HUDEP-2 (cell line): ENCODE measurements around the gene ZBTB39.
"Not testable (repeated sequence)": the region's sequence is repeated elsewhere in the genome, so short reads cannot be mapped to it uniquely, and the experiment has no call there.

ENCODE experiments used
- DNase-seq, 76 experiments: peaks; one replicate each; lab custom pipeline; 2025; ENCODE audit not compliant: unreplicated experiment in 76 of 76; lab: John Stamatoyannopoulos, UW

The ZBTB39 gene

DNA sequence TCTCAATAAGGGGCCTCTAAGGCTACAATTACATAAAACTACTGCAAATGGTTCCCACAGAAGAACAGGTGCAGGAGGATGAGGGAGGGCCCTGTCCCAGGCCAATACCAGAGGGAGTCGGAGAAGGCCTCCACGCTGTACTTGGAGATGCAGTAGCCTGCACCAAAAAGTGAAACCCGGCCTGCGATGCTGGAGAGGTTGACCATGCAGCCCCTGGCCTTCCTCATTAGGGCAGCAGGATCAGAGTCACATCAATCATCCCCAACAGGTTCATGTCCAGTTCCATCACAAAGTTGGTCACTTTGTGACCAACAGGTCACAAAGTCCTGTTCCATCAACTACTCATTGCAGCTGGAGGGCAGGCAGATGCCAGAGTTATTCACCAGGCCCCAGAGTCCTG lies 23.0 kb downstream of the ZBTB39 start:
- no peak for DNase-seq

DNA sequence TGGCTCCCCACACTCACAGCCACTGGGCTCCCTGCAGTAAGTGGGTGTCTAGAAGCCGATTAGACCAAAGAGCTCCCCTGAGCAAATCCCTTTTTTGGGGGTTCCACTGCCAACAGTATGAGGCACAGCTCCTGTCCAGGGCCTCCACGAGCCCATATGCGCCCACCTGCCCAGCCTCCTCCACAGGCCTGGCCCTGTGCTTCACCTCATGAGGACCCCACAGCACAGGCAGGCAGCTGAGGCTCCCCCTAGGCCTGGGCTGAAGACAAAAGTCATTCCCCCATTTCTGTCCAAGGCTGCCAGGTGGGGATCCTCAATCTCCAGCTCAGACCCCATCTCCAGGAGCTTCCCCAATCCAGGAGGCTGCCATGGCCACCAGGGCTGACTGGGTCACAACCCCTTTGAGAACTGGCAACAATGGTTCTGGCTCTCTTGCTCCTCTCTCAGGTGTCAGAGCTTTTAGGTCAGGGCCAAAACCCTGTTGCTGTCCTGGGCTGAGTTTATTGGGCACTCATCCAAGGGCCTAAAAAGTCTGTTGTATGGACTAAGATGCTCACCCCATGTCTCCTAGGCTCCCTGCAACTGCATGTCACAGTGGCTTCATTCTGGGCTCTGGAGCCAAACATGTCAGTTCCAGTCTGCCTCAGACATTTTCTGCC lies 23.6 kb downstream of the ZBTB39 start:
- not testable (repeated sequence) for DNase-seq

DNA sequence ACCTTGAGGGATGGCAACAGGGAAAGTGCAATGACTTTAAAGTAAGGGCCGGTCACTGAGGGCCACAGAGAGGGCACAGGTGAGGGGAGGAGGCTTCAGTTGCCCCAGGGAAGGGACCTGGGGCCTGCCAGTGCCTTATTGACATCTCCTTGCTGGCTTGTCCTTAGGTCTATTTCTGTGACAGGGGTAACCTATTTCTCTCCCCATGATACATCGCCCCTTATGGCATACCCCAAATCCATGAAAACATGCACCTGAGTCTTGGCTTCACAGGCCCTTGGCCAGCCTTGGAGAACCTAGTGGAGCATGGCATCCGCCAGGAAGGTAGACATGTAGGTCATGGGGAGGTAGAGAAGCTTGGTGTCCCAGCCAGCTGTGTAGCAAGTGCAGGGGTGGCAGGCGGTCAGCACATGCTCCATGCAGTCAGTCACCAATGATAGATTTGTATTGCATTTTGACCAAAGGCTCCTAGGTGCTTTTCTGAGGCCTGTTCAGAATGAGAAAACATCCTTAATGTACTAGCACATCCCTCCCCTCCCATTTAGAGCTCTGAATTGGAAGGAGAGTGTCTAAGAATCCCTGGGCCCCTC lies 25.3 kb downstream of the ZBTB39 start:
- DNase-seq, result no peak

DNA sequence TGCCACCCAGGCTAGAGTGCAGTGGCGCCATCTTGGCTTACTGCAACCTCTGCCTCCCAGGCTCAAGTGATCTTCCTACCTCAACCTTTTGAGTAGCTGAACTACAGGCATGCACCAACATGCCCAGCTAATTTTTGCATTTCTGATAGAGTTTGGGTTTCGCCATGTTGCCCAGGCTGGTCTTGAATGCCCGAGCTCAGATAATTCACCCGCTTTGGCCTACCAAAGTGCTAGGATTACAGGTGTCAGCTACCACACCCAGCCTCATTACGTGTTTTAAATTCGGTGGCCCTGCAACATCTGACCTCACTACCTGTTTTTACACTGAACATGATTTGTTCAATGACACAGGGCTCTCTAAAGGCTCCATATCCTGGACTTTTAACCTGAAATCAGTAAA lies 26.1 kb downstream of the ZBTB39 start:
- no peak for DNase-seq

DNA sequence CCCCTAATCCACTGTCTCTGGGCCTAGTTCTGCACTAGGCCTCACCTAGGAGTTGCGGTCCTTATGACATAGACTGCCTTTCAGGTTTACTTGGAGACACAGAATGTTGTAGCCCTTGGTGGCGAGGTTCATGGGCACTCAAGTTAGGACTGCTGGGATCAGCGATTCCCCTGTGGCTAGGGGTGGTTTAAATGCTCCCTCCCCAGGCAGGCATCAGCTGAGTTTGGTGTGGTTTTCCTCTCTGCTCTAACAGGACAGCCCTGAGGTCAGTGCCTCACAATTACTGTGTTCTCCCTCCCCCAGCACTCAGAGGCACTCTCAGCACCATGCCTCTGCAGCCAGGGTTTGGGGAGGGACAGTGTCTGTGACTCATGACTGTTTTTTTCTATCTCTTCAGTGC lies 26.7 kb downstream of the ZBTB39 start:
- no peak for DNase-seq

DNA sequence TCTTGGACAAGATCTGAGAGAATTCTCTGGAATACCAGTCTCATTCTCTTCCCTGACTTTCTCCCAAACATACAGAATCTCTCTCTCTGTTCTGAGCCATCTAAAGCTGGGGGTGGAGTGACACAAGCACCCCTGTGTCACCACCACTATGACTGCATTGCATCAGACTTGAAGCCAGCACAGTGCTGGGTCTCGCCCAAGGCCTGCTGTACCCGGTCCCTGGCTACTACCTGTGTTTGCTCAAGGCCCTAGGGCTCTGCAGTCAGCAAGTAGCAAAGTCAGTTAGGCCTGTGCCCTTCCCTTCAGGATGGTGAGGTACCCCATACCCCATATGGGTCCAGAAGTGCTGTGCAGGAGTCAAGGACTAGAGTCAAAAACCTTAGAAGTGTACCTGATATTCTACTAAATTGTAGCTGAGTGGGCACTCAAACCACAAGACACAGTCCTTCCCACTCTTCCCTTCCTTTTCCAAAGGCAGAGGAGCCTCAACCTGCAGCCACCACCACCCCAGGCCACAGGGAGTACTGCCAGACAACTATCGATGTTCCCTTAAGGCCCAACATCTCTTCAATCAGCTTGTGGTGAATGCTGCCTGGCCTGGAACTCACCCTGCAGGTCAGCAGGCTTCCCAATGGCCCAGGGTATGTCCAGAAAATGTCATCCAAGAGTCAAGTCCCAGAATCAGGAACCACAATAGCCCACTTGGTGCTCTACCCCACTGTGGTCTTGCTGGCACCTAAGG lies 27.8 kb downstream of the ZBTB39 start:
- no peak for DNase-seq

DNA sequence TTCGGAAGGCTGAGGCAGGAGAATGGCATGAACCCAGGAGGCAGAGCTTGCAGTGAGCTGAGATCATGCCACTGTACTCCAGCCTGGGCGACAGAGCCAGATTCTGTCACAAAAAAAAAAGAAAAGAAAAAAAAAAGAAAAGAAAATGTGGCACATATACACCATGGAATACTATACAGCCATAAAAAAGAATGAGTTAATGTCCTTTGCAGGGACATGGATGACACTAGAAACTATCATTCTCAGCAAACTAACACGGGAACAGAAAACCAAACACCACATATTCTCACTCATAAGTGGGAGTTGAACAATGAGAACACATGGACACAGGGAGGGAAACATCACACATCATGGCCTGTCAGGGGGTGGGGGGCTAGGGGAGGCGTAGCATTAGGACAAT lies 29.0 kb downstream of the ZBTB39 start:
- not testable (repeated sequence) for DNase-seq

DNA sequence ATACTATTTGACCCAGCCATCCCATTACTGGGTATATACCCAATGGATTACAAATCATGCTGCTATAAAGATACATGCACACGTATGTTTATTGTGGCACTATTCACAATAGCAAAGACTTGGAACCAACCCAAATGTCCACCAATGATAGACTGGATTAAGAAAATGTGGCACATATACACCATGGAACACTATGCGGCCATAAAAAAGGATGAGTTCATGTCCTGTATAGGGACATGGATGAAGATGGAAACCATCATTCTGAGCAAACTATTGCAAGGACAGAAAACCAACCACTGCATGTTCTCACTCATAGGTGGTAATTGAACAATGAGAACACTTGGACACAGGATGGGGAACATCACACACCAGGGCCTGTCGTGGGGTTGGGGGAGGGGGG lies 32.1 kb downstream of the ZBTB39 start:
- DNase-seq, result not testable (repeated sequence)

DNA sequence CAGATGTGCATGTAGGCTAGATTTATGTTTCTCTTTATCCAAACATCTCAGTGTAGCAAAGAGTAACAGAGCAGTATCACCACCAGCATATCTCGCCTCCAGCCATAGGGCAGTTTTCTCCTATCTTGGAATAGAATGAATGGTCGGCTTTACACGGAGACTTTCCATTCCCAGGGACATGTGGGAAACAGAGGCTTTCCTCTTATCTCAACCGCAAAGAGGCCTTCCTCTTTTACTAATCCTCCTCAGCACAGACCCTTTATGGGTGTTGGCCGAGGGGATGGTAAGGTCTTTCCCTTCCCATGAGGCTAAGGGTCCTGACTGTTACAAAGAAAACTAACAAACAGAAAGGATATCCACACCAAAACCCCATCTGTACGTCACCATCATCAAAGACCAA lies 37.4 kb downstream of the ZBTB39 start:
- not testable (repeated sequence) for DNase-seq

DNA sequence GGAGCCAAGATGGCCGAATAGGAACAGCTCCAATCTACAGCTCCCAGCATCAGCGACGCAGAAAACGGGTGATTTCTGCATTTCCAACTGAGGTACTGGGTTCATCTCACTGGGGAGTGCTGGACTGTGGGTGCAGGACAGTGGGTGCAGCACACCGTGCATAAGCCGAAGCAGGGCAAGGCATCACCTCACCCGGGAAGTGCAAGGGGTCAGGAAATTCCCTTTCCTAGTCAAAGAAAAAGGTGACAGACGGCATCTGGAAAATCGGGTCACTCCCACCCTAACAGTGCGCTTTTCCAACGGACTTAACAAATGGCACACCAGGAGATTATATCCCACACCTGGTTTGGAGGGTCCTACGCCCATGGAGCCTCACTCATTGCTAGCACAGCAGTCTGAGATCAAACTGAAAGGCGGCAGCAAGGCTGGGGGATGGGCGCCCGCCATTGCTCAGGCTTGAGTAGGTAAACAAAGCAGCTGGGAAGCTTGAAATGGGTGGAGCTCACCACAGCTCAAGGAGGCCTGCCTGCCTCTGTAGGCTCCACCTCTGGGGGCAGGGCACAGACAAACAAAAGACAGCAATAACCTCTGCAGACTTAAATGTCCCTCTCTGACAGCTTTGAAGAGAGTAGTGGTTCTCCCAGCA lies 40.2 kb downstream of the ZBTB39 start:
- not testable (repeated sequence) for DNase-seq

DNA sequence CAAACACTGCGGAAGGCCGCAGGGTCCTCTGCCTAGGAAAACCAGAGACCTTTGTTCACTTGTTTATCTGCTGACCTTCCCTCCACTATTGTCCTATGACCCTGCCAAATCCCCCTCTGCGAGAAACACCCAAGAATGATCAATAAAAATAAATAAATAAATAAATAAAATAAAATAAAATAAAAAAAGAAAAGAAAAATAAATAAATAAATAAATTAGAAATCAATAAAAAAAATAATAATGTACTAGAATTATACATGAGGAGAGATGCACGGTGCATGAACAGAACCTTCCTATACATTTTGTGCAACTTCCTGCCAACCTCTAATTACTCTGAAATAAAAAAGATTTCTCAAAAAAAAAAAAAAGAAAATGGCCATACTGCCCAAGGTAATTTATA lies 41.2 kb downstream of the ZBTB39 start:
- DNase-seq, result not testable (repeated sequence)

DNA sequence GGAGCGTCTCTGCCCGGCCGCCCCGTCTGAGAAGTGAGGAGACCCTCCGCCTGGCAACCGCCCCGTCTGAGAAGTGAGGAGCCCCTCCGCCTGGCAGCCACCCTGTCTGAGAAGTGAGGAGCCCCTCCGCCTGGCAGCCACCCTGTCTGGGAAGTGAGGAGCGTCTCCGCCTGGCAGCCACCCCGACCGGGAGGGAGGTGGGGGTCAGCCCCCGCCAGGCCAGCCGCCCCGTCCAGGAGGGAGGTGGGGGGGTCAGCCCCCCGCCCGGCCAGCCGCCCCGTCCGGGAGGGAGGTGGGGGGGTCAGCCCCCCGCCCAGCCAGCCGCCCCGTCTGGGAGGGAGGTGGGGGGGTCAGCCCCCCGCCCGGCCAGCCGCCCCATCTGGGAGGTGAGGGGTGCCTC lies 42.8 kb downstream of the ZBTB39 start:
- DNase-seq, result not testable (repeated sequence)

DNA sequence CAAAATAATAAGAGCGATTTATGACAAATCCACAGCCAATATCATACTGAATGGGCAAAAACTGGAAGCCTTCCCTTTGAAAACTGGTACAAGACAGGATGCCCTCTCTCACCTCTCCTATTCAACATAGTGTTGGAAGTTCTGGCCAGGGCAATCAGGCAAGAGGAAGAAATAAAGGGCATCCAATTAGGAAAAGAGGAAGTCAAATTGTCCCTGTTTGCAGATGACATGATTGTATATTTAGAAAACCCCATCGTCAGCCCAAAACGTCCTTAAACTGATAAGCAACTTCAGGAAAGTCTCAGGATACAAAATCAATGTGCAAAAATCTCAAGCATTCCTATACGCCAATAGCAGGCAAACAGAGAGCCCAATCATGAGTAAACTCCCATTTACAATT lies 44.1 kb downstream of the ZBTB39 start:
- not testable (repeated sequence) for DNase-seq

DNA sequence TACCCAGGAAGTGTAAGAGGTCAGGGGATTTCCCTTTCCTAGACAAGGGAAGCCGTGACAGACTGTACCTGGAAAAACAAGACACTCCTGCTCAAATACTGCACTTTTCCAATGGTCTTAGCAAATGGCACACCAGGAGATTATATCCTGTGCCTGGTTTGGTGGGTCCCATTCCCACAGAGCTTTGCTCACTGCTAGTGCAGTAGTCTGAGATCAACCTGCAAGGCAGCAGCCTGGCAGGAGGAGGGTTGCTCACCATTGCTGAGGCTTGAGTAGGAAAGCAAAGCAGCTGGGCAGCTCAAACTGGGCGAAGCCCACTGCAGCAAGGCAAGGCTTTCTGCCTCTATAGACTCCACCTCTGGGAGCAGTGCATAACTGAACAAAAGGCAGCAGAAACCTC lies 47.9 kb downstream of the ZBTB39 start:
- no peak for DNase-seq

DNA sequence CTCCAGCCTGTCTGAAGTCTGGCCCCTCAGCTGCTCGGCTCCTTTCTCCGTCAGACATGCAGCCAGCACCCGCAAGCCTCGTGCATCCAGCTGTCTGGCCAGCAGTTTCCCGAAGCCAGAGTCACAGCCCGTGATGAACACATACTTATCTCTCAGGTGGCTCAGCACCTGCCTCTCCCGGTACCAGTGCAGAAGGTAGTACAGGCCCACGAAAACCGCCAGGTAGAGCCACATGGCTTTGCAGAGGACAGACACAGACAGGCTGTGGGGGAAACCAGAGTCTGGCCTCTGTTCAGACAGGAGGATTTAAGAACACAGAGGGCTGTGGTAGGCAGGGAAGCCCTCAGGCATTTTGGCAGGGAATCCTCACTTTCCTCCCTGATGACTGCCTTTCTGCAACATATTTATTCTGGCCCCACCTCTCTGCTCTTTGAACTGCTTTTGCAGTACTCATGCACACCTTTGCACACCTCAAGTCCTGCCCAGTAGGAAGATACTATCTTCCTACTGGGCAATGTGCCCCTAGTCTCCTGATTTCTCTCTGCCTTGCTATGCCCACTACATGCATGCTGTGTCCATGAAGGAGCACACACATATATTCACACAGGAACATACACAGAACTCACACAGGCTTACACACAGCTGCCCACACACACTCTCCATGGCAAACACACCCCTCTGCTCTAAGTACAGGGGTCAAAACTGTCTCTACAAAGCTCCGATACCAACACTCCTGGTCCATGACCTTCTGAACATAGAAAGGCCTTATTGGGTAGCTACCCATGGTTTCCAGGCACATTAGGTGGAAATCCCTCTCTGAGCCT lies 48.9 kb downstream of the ZBTB39 start, which contains the start of gene RDH16:
Gene RDH16 (minus strand): TSS at position 380 of the 824 bp plus-strand sequence. CDS start 146 bp downstream, at position 234.
- no peak for DNase-seq

DNA sequence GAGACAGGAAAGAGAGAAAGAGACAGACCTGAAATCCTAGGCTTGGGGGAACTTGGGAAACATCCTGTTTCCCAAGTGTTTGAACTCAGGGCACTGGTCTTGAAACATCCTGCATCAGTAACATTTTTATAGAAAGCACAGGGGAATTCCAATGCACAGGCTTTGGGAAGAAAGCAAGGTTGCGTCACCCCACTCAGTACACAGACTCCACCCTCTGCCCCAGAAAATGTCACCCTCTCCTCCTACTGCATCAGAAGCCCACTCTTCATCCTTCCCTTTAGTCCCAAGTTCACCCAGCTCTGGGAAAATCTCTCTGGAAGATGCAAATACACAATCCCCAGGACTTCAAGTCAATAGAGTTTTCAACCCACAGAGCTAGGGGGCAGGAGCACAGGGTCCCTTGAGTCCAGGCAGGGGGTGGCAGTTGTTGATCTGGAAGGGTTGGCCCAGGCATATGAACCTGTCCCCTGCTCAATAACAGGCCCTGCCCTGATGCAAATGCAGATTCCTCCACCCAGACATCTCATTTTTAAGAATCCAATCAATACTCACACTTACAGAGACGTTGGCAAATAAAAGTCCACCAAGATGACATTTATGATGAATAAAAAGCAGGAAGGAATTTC lies 50.6 kb downstream of the ZBTB39 start:
- no peak for DNase-seq

DNA sequence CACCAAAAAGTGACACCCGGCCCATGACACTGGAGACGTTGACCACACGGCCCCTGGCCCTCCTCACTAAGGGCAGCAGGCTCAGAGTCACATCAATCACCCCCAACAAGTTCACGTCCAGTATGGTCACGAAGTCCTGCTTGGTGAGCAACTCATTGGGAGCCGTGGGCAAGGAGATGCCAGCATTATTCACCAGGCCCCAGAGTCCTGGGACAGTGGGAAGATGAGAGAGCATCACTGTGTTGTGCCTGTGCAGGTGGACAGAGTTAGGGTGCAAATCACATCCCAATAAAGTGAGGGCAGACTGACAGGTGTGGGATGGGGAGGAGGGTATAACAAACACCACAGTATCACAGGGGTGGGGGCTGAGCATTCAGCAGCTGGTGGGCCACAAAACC lies 51.4 kb downstream of the ZBTB39 start:
- DNase-seq, result no peak

DNA sequence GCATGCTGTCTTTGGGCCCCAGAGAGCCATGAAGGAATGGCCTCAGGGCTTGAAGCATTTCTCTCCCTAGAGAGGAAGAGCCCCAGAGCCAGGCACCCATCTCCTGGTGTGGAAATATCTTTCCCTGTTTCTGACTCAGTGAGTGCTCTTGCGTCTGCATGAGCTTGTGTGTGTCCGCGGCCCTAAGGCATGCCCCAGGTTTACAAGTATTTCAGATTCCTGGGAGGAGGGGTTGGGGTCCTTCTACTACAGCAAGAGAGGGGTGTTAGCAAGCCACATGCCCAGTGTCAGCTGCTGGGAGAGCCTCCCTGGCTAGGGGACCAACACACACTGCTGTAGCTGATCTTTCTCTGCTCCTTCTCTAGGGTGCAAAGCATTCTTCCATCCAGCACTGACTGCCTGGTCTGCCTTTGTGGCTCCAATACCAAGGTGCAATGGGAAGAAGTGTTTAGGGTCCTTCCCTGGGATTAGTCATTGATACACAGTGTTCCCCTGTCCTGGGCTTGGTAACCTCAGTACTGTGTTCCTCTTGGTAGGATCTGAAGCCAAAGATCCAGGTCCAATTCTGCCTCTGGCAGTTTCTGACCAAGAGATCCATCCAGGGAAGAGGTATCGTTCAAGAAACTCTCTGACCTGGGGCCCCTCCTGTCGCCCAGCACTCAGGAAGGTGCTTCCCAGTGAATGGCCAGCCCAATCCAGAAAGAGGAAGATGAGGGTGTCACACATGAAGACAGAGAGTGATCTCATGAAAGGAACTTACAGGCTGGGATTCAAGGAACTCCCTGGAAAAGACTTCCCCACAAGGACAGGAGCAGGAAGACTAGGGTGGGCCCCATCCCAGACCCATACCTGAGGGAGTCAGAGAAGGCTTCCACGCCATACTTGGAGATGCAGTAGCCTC lies 52.0 kb downstream of the ZBTB39 start:
- no peak for DNase-seq

DNA sequence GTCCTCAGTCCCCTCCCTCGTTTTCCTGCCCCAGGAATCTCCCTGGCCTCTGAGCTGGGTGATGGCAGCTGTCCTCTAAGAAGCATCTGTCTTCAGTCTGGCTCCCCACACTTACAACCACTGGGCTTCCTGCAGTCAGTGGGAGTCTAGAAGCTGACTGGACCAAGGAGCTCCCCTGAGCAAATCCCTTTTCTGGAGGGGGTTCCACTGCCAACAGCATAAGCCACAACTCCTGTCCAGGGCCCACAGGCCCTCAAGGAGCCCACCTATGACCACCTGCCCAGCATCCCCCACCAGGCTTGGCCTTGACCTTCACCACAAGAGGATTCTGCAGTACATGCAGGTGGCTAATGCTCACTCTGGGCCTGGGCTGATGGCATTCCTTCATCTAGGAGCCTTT lies 53.0 kb downstream of the ZBTB39 start:
- no peak for DNase-seq
